Fibroblast of lung (primary cell): ENCODE measurements around the gene PCP4. TPM values are rescaled to one million over a fixed set of nuclear protein-coding genes. Genes with fewer than 3 reads are reported as not detected.

ENCODE experiments used
- DNase-seq, 2 donors: peaks; one replicate each; pipeline versions ENCODE4 v3.0.0 to v3.0.0-alpha.2; 2010; ENCODE audit warnings: low read depth in 2 of 2
- H2AFZ ChIP-seq: 2 replicates; pipeline ENCODE4 v1.5.1; 2012; ENCODE audit warnings: low read length, control low read depth, inconsistent platforms
- H3K27ac ChIP-seq: 2 replicates; pipeline ENCODE4 v1.5.1; 2011; ENCODE audit warnings: low read length, control low read depth; ENCODE audit not compliant: insufficient read depth
- H3K27me3 ChIP-seq: 2 replicates; pipeline ENCODE4 v1.5.1; 2011; ENCODE audit warnings: mild to moderate bottlenecking, low read length; ENCODE audit not compliant: control insufficient read depth, insufficient read depth
- H3K36me3 ChIP-seq: 2 replicates; pipeline ENCODE4 v1.5.1; 2011; ENCODE audit warnings: low read length; ENCODE audit not compliant: control insufficient read depth, insufficient read depth
- H3K4me1 ChIP-seq: 2 replicates; pipeline ENCODE4 v1.5.1; 2011; ENCODE audit warnings: low read length; ENCODE audit not compliant: control insufficient read depth, insufficient read depth; ENCODE audit errors: extremely low read depth
- H3K4me2 ChIP-seq: 2 replicates; pipeline ENCODE4 v1.5.1; 2011; ENCODE audit warnings: low read length, control low read depth; ENCODE audit not compliant: insufficient read depth; ENCODE audit errors: extremely low read depth
- H3K4me3 ChIP-seq, 4 experiments: fragments of 200-600 bp in 1 of 4; sonication (generic) in 1 of 4; replicated peaks in 1 of 4; 2 replicates each; pipeline ENCODE4 v1.5.1; 2011 to 2016; ENCODE audit warnings: low read length in 4 of 4, low read depth in 3 of 4, mild to moderate bottlenecking in 3 of 4, control low read depth in 2 of 4, inconsistent platforms in 1 of 4, mixed read lengths in 1 of 4; ENCODE audit not compliant: insufficient read depth in 1 of 4; ENCODE audit errors: control extremely low read depth in 1 of 4
- H3K79me2 ChIP-seq: 2 replicates; pipeline ENCODE4 v1.5.1; 2012; ENCODE audit warnings: mild to moderate bottlenecking, low read length, inconsistent platforms; ENCODE audit not compliant: control insufficient read depth, insufficient read depth
- H3K9ac ChIP-seq: 2 replicates; pipeline ENCODE4 v1.5.1; 2011; ENCODE audit warnings: mild to moderate bottlenecking, low read length, control low read depth; ENCODE audit not compliant: insufficient read depth
- H3K9me3 ChIP-seq: 2 replicates; pipeline ENCODE4 v1.5.1; 2012; ENCODE audit warnings: low read depth, low read length; ENCODE audit not compliant: control insufficient read depth, insufficient read depth
- H4K20me1 ChIP-seq: 2 replicates; pipeline ENCODE4 v1.5.1; 2011; ENCODE audit warnings: low read length; ENCODE audit not compliant: control insufficient read depth, insufficient read depth; ENCODE audit errors: extremely low read depth
- CTCF ChIP-seq, 2 donors: IDR thresholded peaks in 1 of 2; conservative IDR thresholded peaks in 1 of 2; 1 replicate in 1 of 2; 2 replicates in 1 of 2; pipeline ENCODE4 v1.5.1; 2011 to 2012; ENCODE audit warnings: low read length in 2 of 2, control low read depth in 1 of 2, inconsistent platforms in 1 of 2, low read depth in 1 of 2, mild to moderate bottlenecking in 1 of 2
- EZH2 ChIP-seq: IDR thresholded peaks from 2 replicates; pipeline ENCODE4 v1.5.1; 2012; ENCODE audit warnings: low read length, control low read depth, mild to moderate bottlenecking; ENCODE audit errors: missing control alignments
- polyA plus RNA-seq, 2 donors: library from polyadenylated mRNA; depleted of rRNA in 1 of 2; stranded (reverse) in 1 of 2; unstranded in 1 of 2; fragments of >200 nt; gene quantifications; 2 replicates each; pipeline ENCODE4 v1.2.1, GENCODE V29; 2011 to 2012; ENCODE audit warnings: missing spikeins in 1 of 2
- total RNA-seq: library from RNA; depleted of rRNA; stranded (reverse); fragments of >200 nt; gene quantifications from 2 replicates; pipeline ENCODE4 v1.2.1, GENCODE V29; 2014

PCP4 gene
- total and polyA plus RNA-seq, 2 donors (not counting 1 experiment from before 2014, with no cell fraction given) = not detected

- TF ChIP-seq CTCF (conservative IDR thresholded peaks at IDR 0.05 in 1 of 2, IDR thresholded peaks at IDR 0.05 in 1 of 2; ENCODE audit: low read depth in 1 of 2, low read length in 2 of 2) = no peak
- no peak for TF ChIP-seq EZH2
- DNase-seq = no peak
- H3K4me3 ChIP-seq = no peak overlapping the region
- no peaks in the 10 kb centered on the region for H3K4me1 ChIP-seq
- H3K27ac ChIP-seq = no peak overlapping the region
- H3K79me2 ChIP-seq = no peaks in the 10 kb centered on the region
- H2AFZ ChIP-seq = no peak overlapping the region
- no peaks in the 10 kb centered on the region for H3K27me3 ChIP-seq
- H3K4me2 ChIP-seq = no peak overlapping the region
- no peaks in the 10 kb centered on the region for H3K9me3 ChIP-seq
- no peaks in the 10 kb centered on the region for H3K36me3 ChIP-seq
- H4K20me1 ChIP-seq = no peaks in the 10 kb centered on the region
- no peak overlapping the region for H3K9ac ChIP-seq
Measured at GRCh38 chr21:39825250-39825649, 42.0 kb upstream of the PCP4 start.

- no peak overlapping the region for H2AFZ ChIP-seq
- no peak overlapping the region for H3K27ac ChIP-seq
- no peak overlapping the region for H3K4me3 ChIP-seq
- DNase-seq = no peak
- H4K20me1 ChIP-seq = no peaks in the 10 kb centered on the region
- no peak overlapping the region for H3K4me2 ChIP-seq
- no peak overlapping the region for H3K9ac ChIP-seq
- no peaks in the 10 kb centered on the region for H3K79me2 ChIP-seq
- H3K9me3 ChIP-seq = no peaks in the 10 kb centered on the region
- no peaks in the 10 kb centered on the region for H3K36me3 ChIP-seq
- no peaks in the 10 kb centered on the region for H3K27me3 ChIP-seq
- TF ChIP-seq EZH2 = no peak
- no peak for TF ChIP-seq CTCF (conservative IDR thresholded peaks at IDR 0.05 in 1 of 2, IDR thresholded peaks at IDR 0.05 in 1 of 2; ENCODE audit: low read depth in 1 of 2, low read length in 2 of 2)
- no peaks in the 10 kb centered on the region for H3K4me1 ChIP-seq
Measured at GRCh38 chr21:39834543-39834942, 32.7 kb upstream of the PCP4 start.

- no peaks in the 10 kb centered on the region for H3K27me3 ChIP-seq
- no peak overlapping the region for H3K9ac ChIP-seq
- H3K79me2 ChIP-seq = no peaks in the 10 kb centered on the region
- no peak overlapping the region for H3K4me3 ChIP-seq
- no peaks in the 10 kb centered on the region for H3K4me1 ChIP-seq
- H2AFZ ChIP-seq = no peak overlapping the region
- no peak for DNase-seq
- H3K4me2 ChIP-seq = no peak overlapping the region
- no peak overlapping the region for H3K27ac ChIP-seq
- H3K9me3 ChIP-seq = no peaks in the 10 kb centered on the region
- TF ChIP-seq CTCF (conservative IDR thresholded peaks at IDR 0.05 in 1 of 2, IDR thresholded peaks at IDR 0.05 in 1 of 2; ENCODE audit: low read depth in 1 of 2, low read length in 2 of 2) (no peak), EZH2 (no peak)
- H3K36me3 ChIP-seq = no peaks in the 10 kb centered on the region
- H4K20me1 ChIP-seq = no peaks in the 10 kb centered on the region
Measured at GRCh38 chr21:39837861-39838359, 29.3 kb upstream of the PCP4 start.
